ENCODE data around the gene USH2A.

USH2A gene

DNA sequence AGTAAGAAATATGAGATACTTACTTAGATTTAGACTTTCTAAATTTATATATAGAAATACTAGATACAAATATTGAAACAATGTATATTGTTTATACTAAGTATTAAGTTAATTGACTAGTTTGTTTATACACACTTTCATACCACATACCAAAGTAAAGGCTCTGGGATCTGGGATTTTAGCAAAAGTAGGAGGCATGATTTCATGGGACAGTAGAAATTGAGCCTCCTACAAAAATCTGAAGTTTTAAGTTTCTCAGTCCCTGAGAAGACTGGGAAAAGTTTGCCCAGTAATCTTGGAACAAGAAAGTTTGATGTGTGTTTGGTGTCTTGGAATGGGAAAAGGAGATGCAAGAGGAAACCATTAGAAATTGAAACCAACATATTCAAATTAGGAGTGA is 825.3 kb downstream of the USH2A start:
- DNase-seq (ENCODE audit: low spot score): no peak

DNA sequence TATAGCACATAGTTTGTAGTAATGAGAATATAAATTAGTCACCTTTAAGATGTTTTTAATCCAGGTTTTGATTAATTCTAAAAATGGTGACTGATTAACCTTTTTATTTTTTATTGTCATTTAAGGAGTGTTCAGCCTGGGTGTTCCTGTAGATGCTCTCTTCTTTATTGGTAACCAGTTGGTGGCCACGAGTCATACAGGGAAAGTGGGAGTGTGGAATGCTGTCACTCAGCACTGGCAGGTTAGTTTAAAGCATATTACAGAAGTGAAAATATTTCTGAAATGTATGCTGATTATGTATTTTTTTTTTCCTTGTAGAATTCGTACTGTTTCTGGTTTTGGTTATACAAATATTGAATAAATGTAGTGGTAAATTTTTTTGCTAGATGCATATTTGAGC is 828.0 kb downstream of the USH2A start:
- DNase-seq (ENCODE audit: low spot score): no peak

DNA sequence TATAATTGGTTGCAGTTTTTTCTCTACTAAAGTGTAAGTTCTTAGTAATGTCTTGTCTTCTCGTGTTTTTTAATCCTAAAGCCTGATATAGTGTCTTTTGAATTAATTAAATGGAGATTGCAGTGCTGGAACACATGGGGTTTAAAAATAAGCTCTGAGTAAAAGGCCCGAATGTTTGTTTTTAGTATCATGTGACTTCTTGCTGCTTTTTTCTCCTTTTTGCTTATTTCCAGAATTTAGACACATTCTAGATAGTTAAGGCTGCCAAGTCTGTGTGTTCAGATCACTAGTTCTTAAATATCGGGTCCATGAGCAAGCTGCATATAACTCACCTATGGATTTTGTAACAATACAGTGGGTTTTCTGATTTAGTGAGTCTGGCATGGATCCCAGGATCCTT is 828.6 kb downstream of the USH2A start:
- DNase-seq (ENCODE audit: low spot score): no peak

DNA sequence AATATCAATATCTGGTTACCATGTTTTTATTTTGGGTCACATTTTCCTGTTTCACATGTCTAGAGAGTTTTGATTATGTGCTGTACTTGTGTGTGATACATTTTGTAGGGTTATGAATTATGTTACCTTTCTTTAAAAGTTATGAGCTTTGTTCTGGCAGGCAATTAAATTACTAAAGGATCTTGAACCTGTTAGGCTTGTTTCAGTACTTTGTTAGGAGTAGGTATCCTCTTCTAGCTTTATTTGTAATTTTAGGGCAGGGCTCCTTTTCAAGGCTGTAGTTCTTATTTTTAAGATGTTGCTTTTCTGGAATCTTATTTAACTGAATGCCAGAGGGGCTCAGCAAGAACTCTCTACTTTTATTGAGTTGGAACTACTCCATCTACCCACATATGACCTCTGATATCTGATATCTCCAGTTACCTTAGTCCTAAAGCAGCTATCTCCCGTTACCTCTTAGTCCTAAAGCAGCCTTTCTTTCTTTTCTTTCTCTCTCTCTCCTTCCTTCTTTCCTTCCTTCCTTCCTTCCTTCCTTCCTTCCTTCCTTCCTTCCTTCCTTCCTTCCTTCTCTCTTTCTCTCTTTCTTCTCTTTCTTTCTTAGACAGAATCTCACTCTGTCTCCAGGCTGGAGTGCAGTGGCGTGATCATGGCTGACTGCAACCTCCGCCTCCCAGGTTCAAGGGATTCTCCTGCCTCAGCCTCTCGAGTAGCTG is 832.3 kb downstream of the USH2A start:
- no peak for DNase-seq (ENCODE audit: low spot score)

DNA sequence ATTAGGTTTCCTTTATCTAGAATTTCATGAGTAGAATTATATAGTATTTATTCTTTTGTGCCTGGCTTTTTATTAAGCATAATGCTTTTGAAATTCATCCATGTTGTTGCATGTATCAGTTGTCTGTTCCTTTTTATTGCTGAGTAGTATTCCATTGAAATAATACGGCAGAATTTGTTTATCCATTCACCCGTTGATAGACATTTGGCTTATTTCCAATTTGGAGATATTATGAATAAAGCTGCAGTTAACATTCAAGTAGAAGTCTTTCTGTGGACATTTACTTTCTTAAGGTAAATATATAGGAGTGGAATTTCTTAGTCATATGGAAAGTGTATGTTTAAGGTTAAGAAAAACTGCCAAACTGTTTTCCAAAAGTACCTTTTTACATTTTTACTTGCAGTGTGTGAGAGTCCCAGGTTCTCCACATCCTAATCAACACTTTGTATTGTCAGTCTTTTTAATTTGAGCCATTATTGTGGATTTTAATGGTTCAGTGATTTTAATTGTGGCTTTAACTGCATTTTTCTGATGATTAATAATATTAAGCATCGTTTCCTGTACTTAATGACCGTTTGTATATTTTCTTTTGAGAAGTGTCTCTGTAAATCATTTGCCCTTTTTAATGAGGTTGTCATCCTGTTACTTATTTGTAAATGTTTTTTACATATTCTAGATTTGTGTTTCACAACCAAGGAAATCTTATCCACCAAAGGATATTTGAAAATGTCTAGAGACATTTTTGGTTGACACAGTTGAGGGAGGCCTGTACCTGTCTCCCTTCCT is 833.4 kb downstream of the USH2A start:
- DNase-seq (ENCODE audit: low spot score): no peak

DNA sequence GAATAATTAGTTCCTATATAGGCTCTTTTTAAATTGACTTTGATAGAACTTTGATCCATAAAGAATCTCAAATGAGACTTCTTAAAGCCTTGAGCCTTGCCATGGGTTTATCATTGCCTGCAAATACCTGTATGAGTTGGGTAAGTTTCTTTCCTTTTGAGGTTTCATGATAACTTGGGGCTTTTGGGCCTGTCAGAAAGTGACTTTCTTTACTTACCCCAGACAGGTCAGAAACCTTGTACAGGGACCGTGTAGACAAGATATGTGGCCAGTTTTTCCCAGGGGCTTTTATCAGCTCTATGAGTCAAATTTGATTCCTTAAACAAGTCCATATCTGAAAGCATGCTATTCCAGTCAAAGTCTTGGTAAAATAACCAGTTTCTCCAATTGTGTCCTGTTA is 838.9 kb downstream of the USH2A start:
- DNase-seq (ENCODE audit: low spot score): no peak

DNA sequence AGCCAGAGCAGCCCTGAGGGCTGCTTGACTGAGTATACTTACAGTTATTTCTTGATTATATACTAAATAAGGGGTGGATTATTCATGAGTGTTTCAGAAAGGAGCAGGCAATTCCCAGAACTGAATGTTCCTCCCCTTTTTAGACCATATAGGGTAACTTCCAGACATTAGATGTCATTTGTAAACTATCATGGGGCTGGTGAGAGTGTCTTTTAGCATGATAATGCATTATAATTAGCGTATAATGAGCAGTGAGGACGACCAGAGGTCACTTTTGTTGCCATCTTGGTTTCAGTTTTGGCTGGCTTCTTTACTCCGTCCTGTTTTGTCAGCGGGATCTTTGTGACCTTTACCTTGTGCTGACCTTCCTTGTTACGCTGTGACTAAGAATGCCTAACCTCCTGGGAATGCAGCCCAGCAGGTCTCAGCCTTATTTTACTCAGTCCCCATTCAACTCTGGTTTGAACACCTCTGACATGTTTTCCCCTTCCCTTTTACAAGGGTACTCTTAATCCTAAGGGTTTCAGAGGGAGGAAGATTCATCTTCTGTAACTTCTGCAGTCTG is 840.0 kb downstream of the USH2A start:
- DNase-seq (ENCODE audit: low spot score): no peak

DNA sequence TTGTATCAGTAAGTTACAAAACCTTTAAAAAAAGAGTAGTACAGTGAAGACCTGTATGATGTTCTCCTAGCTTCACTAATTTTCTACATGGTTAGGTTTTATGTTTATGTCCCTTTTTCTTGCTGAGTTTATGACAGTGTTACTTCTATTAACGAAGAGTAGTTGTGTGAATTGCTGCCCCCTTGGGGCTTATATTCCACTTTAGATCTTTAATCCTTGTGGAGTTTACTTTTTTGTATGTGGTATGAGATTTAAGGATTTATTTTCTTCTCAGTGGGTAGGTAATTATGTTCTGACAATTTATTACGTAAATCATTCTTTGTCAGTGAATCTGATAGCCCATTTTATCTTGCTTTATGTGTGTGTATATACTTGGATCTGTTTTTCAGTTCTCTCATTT is 841.4 kb downstream of the USH2A start:
- DNase-seq (ENCODE audit: low spot score): no peak

Measured in AG08395 (cell line).